NCI-H526 (cell line): ENCODE measurements around the gene BIN1.
A peak's percentile ranks its signal among the peaks of the same experiment; 100 is the strongest.

ENCODE experiments used
- DNase-seq, 2 experiments: peaks; one replicate each; lab custom pipeline; 2025; lab: John Stamatoyannopoulos, UW

BIN1 gene

GRCh38 chr2:127106991-127107621 lies at the start of gene BIN1:
Gene BIN1 (minus strand): TSS chr2:127107154. CDS start chr2:127106943, 211 bp downstream.
- peak; percentile 50 to 87 for DNase-seq

GRCh38 chr2:127155947-127156346 lies 49.0 kb upstream of the BIN1 start:
- DNase-seq: no peak

GRCh38 chr2:127155028-127155581 lies 48.2 kb upstream of the BIN1 start:
- DNase-seq: no peak

GRCh38 chr2:127154396-127154795 lies 47.4 kb upstream of the BIN1 start:
- DNase-seq: no peak

GRCh38 chr2:127153691-127154158 lies 46.8 kb upstream of the BIN1 start:
- DNase-seq: no peak

GRCh38 chr2:127150996-127151395 lies 44.0 kb upstream of the BIN1 start:
- no peak for DNase-seq

- DNase-seq: no peak
Measured at GRCh38 chr2:127149384-127149783, 42.4 kb upstream of the BIN1 start.

GRCh38 chr2:127146820-127147502 lies 40.0 kb upstream of the BIN1 start:
- DNase-seq: no peak

- no peak for DNase-seq
Measured at GRCh38 chr2:127146071-127146725, 39.2 kb upstream of the BIN1 start.

GRCh38 chr2:127145280-127145895 lies 38.4 kb upstream of the BIN1 start:
- DNase-seq: no peak

GRCh38 chr2:127143841-127144782 lies 37.2 kb upstream of the BIN1 start:
- peak in 1 of 2 experiments; percentile 19 for DNase-seq

- DNase-seq: no peak
Measured at GRCh38 chr2:127142663-127143630, 36.0 kb upstream of the BIN1 start.

GRCh38 chr2:127140538-127140937 lies 33.6 kb upstream of the BIN1 start:
- no peak for DNase-seq

- DNase-seq: no peak
Measured at GRCh38 chr2:127139766-127140165, 32.8 kb upstream of the BIN1 start.

- DNase-seq: no peak
Measured at GRCh38 chr2:127138281-127138680, 31.3 kb upstream of the BIN1 start.

GRCh38 chr2:127137741-127138140 lies 30.8 kb upstream of the BIN1 start:
- no peak for DNase-seq

GRCh38 chr2:127137225-127137624 lies 30.3 kb upstream of the BIN1 start:
- no peak for DNase-seq

- DNase-seq: no peak
Measured at GRCh38 chr2:127134833-127135830, 28.2 kb upstream of the BIN1 start.

GRCh38 chr2:127134235-127134634 lies 27.3 kb upstream of the BIN1 start:
- DNase-seq: no peak
